H1 (cell line): Measurements from ENCODE around the gene ZNF112. TPM values are rescaled to one million over a fixed set of nuclear protein-coding genes. Genes with fewer than 3 reads are reported as not detected.

Experiments
- CTCF ChIA-PET: fragments of 300-600 bp; sonication (Branson Sonifier 250); formaldehyde crosslinking; loops from one replicate; lab custom pipeline; 2021; ENCODE audit not compliant: partially characterized antibody; lab: Charles Lee
- POLR2A ChIA-PET: fragments of 300-600 bp; sonication (Branson Sonifier 250); formaldehyde crosslinking; loops from one replicate; lab custom pipeline; 2021; ENCODE audit warnings: inconsistent platforms; ENCODE audit not compliant: partially characterized antibody; lab: Charles Lee
- DNase-seq, 2 experiments: peaks; one replicate each; pipeline versions ENCODE4 v3.0.0 to v3.0.0-alpha.2; 2010 to 2022; ENCODE audit warnings: low spot score in 2 of 2, low read depth in 1 of 2, mixed read lengths in 1 of 2
- FAIRE-seq: peaks from 2 replicates; lab custom pipeline; 2011; peaks lifted over from hg19 to GRCh38; lab: Jason Lieb, UNC
- H2AFZ ChIP-seq: 2 replicates; pipeline ENCODE4 v1.8.1; 2012; ENCODE audit warnings: low read length, inconsistent platforms
- H2AK5ac ChIP-seq: 2 replicates; pipeline ENCODE4 v1.6.1; 2013; ENCODE audit warnings: low read depth, low read length
- H2BK120ac ChIP-seq: replicated peaks from 2 replicates; pipeline ENCODE3; 2013; ENCODE audit warnings: low read depth, low read length, inconsistent platforms
- H2BK12ac ChIP-seq: 2 replicates; pipeline ENCODE4 v1.6.1; 2013; ENCODE audit warnings: low read depth, low read length
- H2BK15ac ChIP-seq: 2 replicates; pipeline ENCODE4 v1.6.1; 2013; ENCODE audit warnings: low read length
- H2BK20ac ChIP-seq: 2 replicates; pipeline ENCODE4 v1.6.1; 2013; ENCODE audit warnings: low read length
- H2BK5ac ChIP-seq: 2 replicates; pipeline ENCODE4 v1.6.1; 2013; ENCODE audit warnings: low read depth, low read length
- H3K14ac ChIP-seq: 2 replicates; pipeline ENCODE4 v1.6.1; 2013; ENCODE audit warnings: inconsistent platforms; ENCODE audit not compliant: insufficient read length
- H3K18ac ChIP-seq: 2 replicates; pipeline ENCODE4 v1.6.1; 2013; ENCODE audit warnings: low read length; ENCODE audit errors: extremely low read depth
- H3K23ac ChIP-seq: 2 replicates; pipeline ENCODE4 v1.6.1; 2013; ENCODE audit warnings: inconsistent platforms; ENCODE audit not compliant: insufficient read length
- H3K23me2 ChIP-seq: 2 replicates; pipeline ENCODE4 v1.6.1; 2013; ENCODE audit warnings: low read depth, low read length
- H3K27ac ChIP-seq: 2 replicates; pipeline ENCODE4 v1.6.1; 2011; ENCODE audit warnings: low read depth, low read length, inconsistent platforms
- H3K27me3 ChIP-seq, 4 experiments: replicated peaks in 1 of 4; 1 replicate in 1 of 4; 2 replicates in 3 of 4; pipeline versions ENCODE4 v1.6.1 to v1.8.1; 2011 to 2013; ENCODE audit warnings: low read length in 3 of 4, mild to moderate bottlenecking in 3 of 4, inconsistent platforms in 2 of 4, mixed read lengths in 2 of 4, moderate library complexity in 1 of 4; ENCODE audit not compliant: control insufficient read depth in 3 of 4, insufficient read depth in 3 of 4; ENCODE audit errors: extremely low read depth in 1 of 4
- H3K36me3 ChIP-seq, 4 experiments: 2 replicates each; pipeline versions ENCODE4 v1.6.1 to v1.8.1; 2011 to 2013; ENCODE audit warnings: mild to moderate bottlenecking in 4 of 4, low read length in 3 of 4, moderate library complexity in 2 of 4, control low read depth in 1 of 4, inconsistent platforms in 1 of 4; ENCODE audit not compliant: insufficient read depth in 4 of 4, control insufficient read depth in 2 of 4
- H3K4ac ChIP-seq: replicated peaks from 2 replicates; pipeline ENCODE3; 2013; ENCODE audit warnings: low read length, low read depth, mixed read lengths, inconsistent platforms; ENCODE audit not compliant: insufficient read length
- H3K4me1 ChIP-seq, 4 experiments: replicated peaks in 1 of 4; 1 replicate in 1 of 4; 2 replicates in 3 of 4; pipeline versions ENCODE4 v1.6.1 to v1.8.1; 2011 to 2013; ENCODE audit warnings: low read length in 3 of 4, inconsistent platforms in 2 of 4, mixed read lengths in 1 of 4; ENCODE audit not compliant: insufficient read depth in 4 of 4, control insufficient read depth in 3 of 4
- H3K4me2 ChIP-seq, 2 experiments: 2 replicates each; pipeline versions ENCODE4 v1.6.1 to v1.8.1; 2011 to 2013; ENCODE audit warnings: low read depth in 2 of 2, low read length in 2 of 2, control low read depth in 1 of 2, inconsistent platforms in 1 of 2, mild to moderate bottlenecking in 1 of 2; ENCODE audit not compliant: insufficient read depth in 1 of 2
- H3K4me3 ChIP-seq, 4 experiments: fragments of 200-600, 300-600 bp in 1 of 4; sonication (generic), shearing (Covaris generic), sonication (Bioruptor Twin) in 1 of 4; 2 replicates each; pipeline versions ENCODE4 v1.5.1 to v1.8.1; 2011 to 2016; ENCODE audit warnings: low read length in 4 of 4, low read depth in 3 of 4, control low read depth in 2 of 4, inconsistent platforms in 2 of 4, mild to moderate bottlenecking in 2 of 4, mixed read lengths in 1 of 4, moderate library complexity in 1 of 4; ENCODE audit not compliant: insufficient read depth in 2 of 4; ENCODE audit errors: extremely low read depth in 1 of 4
- H3K56ac ChIP-seq: replicated peaks from 2 replicates; pipeline ENCODE3; 2013; ENCODE audit warnings: low read depth, mild to moderate bottlenecking, mixed read lengths, low read length, inconsistent platforms; ENCODE audit not compliant: insufficient read length
- H3K79me1 ChIP-seq: 2 replicates; pipeline ENCODE4 v1.6.1; 2013; ENCODE audit warnings: low read depth, low read length, control low read depth
- H3K79me2 ChIP-seq, 2 experiments: 2 replicates each; pipeline versions ENCODE4 v1.6.1 to v1.8.1; 2012 to 2013; ENCODE audit warnings: low read length in 2 of 2, mild to moderate bottlenecking in 2 of 2, inconsistent platforms in 1 of 2; ENCODE audit not compliant: insufficient read depth in 2 of 2, control insufficient read depth in 1 of 2
- H3K9ac ChIP-seq, 4 experiments: replicated peaks in 1 of 4; 1 replicate in 1 of 4; 2 replicates in 3 of 4; pipeline versions ENCODE4 v1.6.1 to v1.8.1; 2011 to 2013; ENCODE audit warnings: low read depth in 3 of 4, low read length in 3 of 4, control low read depth in 2 of 4, mild to moderate bottlenecking in 2 of 4, moderate library complexity in 2 of 4, inconsistent platforms in 1 of 4; ENCODE audit errors: extremely low read depth in 1 of 4
- H3K9me3 ChIP-seq, 2 experiments: 2 replicates each; pipeline versions ENCODE4 v1.6.1 to v1.8.1; 2012 to 2013; ENCODE audit warnings: mild to moderate bottlenecking in 2 of 2, moderate library complexity in 2 of 2, control low read depth in 1 of 2, inconsistent platforms in 1 of 2, low read depth in 1 of 2, low read length in 1 of 2, mixed read lengths in 1 of 2; ENCODE audit not compliant: insufficient read depth in 2 of 2
- H4K20me1 ChIP-seq, 2 experiments: replicated peaks in 1 of 2; 2 replicates each; pipeline versions ENCODE3 to v1.8.1; 2011 to 2013; ENCODE audit warnings: inconsistent platforms in 2 of 2, low read length in 2 of 2, mild to moderate bottlenecking in 1 of 2; ENCODE audit not compliant: insufficient read depth in 2 of 2, control insufficient read depth in 1 of 2
- H4K5ac ChIP-seq: 2 replicates; pipeline ENCODE4 v1.6.1; 2013; ENCODE audit warnings: low read length, low read depth, mixed read lengths, inconsistent platforms; ENCODE audit not compliant: insufficient read length
- H4K8ac ChIP-seq: 2 replicates; pipeline ENCODE4 v1.8.0; 2013; ENCODE audit warnings: mild to moderate bottlenecking, moderate library complexity, low read length, inconsistent platforms; ENCODE audit not compliant: insufficient read depth; ENCODE audit errors: extremely low read depth
- H4K91ac ChIP-seq: replicated peaks from 2 replicates; pipeline ENCODE3; 2013; ENCODE audit warnings: low read length, mixed read lengths, inconsistent platforms; ENCODE audit not compliant: insufficient read length
- BRCA1 ChIP-seq: IDR thresholded peaks from 2 replicates; pipeline ENCODE4 v1.6.1; 2012; ENCODE audit warnings: low read depth, low read length, improper control_type of control experiment
- CHD2 ChIP-seq: IDR thresholded peaks from 2 replicates; pipeline ENCODE4 v1.6.1; 2012; ENCODE audit warnings: low read length, improper control_type of control experiment
- EP300 ChIP-seq, 2 experiments: IDR thresholded peaks; 1 replicate in 1 of 2; 2 replicates in 1 of 2; pipeline ENCODE4 v1.6.1; 2011 to 2012; ENCODE audit warnings: low read depth in 2 of 2, low read length in 2 of 2, mild to moderate bottlenecking in 2 of 2, borderline replicate concordance in 1 of 2, inconsistent platforms in 1 of 2, moderate library complexity in 1 of 2
- FOSL1 ChIP-seq: IDR thresholded peaks from 2 replicates; pipeline ENCODE4 v1.6.1; 2011; ENCODE audit warnings: mild to moderate bottlenecking, low read depth, low read length, moderate library complexity; ENCODE audit not compliant: insufficient read depth
- GTF2F1 ChIP-seq: IDR thresholded peaks from 2 replicates; pipeline ENCODE4 v1.6.1; 2012; ENCODE audit warnings: low read depth, low read length, improper control_type of control experiment, borderline replicate concordance
- MAFK ChIP-seq: IDR thresholded peaks from 2 replicates; pipeline ENCODE4 v1.6.1; 2012; ENCODE audit warnings: low read depth, mild to moderate bottlenecking, improper control_type of control experiment, low read length
- NANOG ChIP-seq: IDR thresholded peaks from 2 replicates; pipeline ENCODE4 v1.6.1; 2011; ENCODE audit warnings: low read length, low read depth, mild to moderate bottlenecking, inconsistent platforms; ENCODE audit not compliant: insufficient read depth, poor library complexity, severe bottlenecking
- NRF1 ChIP-seq: IDR thresholded peaks from 2 replicates; pipeline ENCODE4 v1.6.1; 2011; ENCODE audit warnings: mild to moderate bottlenecking, low read depth, low read length, improper control_type of control experiment
- POLR2AphosphoS5 ChIP-seq: IDR thresholded peaks from 2 replicates; pipeline ENCODE4 v1.6.1; 2011; ENCODE audit warnings: low read depth, low read length
- SIRT6 ChIP-seq: IDR thresholded peaks from one replicate; pipeline ENCODE4 v1.7.1; 2012; ENCODE audit warnings: low read length, inconsistent platforms
- TEAD4 ChIP-seq: IDR thresholded peaks from 2 replicates; pipeline ENCODE4 v1.6.1; 2012; ENCODE audit warnings: low read depth, low read length, inconsistent platforms, mixed read lengths
- WGBS, 2 experiments: shearing (Covaris generic) in 1 of 2; methylation state at CpG; one replicate each; pipeline versions ENCODE4 v1.1.6 to v1.1.7; 2013 to 2015; ENCODE audit warnings: low lambda C conversion rate in 2 of 2, mixed read lengths in 2 of 2, inconsistent platforms in 1 of 2, low coverage in 1 of 2, missing lambda C conversion rate in 1 of 2; ENCODE audit not compliant: insufficient replicate concordance in 2 of 2, insufficient coverage in 1 of 2, insufficient read length in 1 of 2; ENCODE audit errors: extremely low coverage in 1 of 2, missing lambda C conversion rate in 1 of 2; 5-methylcytosine and 5-hydroxymethylcytosine counted together
- polyA plus RNA-seq, 7 experiments: library from polyadenylated mRNA; depleted of rRNA in 3 of 7; stranded (reverse) in 5 of 7; unstranded in 2 of 7; fragments of >200 nt in 5 of 7; fragments of 200-250 nt in 2 of 7; gene quantifications; 1 replicate in 5 of 7; 2 replicates in 1 of 7; 4 replicates in 1 of 7; pipeline versions ENCODE4 v1.2.1 to v1.2.3, GENCODE V29; 2011 to 2013; ENCODE audit warnings: missing spikeins in 2 of 7, mixed read lengths in 2 of 7
- total RNA-seq: library from RNA; stranded (reverse); fragmentation: NEBNext Ultra II Directional; extraction: Animal tissue kit (Norgen Biotek cat#: 25700); gene quantifications from 2 replicates; pipeline ENCODE4 v1.2.1, GENCODE V29; 2021
- TF ChIP-seq, protein P1 (sequence below), 3 experiments: IDR thresholded peaks; 1 replicate in 2 of 3; 2 replicates in 1 of 3; pipeline versions ENCODE4 v1.5.1 to v1.6.1; 2011; ENCODE audit warnings: low read length in 3 of 3, mild to moderate bottlenecking in 3 of 3, inconsistent platforms in 2 of 3, low read depth in 1 of 3, moderate library complexity in 1 of 3; ENCODE audit not compliant: insufficient read depth in 1 of 3; ENCODE audit errors: control extremely low read depth in 1 of 3

ZNF112 gene
- total and polyA plus RNA-seq, 2 of the 8 experiments (the other 6 are each of a cell fraction or from before 2014, with no cell fraction given): 0.70 to 2.8 TPM

DNA sequence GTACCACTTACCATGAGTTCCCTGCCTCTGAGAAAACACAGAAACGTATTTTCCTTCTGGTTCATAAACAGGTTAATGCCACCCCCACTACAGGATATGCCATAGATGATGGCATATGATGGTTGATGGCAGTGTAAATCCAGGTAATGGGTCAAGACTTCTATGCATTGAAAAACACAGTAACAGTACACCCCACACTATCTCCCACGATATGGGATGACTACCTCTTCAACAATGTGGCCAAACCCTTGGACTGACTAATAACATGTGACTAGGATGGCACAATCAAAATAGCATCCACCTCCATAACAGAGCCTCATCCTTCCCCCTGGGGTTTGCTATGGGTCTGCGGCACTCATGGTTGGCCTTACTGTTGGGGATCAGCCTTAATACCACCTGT lies 73.6 kb downstream of the ZNF112 start:
- no peak for DNase-seq
- Histone ChIP-seq H3K14ac (no peak overlapping the region), H3K9ac (no peak overlapping the region), H3K56ac (no peak overlapping the region), H3K79me1 (no peaks in the 10 kb centered on the region), H2BK12ac (no peak overlapping the region), H4K91ac (no peak overlapping the region), H3K79me2 (no peaks in the 10 kb centered on the region), H2BK5ac (no peak overlapping the region), H4K20me1 (no peaks in the 10 kb centered on the region), H3K23me2 (no peaks in the 10 kb centered on the region), H3K9me3 (peaks cover 19 to 22% of the 10 kb centered on the region in 2 experiments; a peak in 3 of 4 replicates), H3K4me3 (no peak overlapping the region), H3K4ac (no peak overlapping the region), H3K4me2 (no peak overlapping the region), H3K4me1 (no peaks in the 10 kb centered on the region), H3K27me3 (peaks cover 0 to 1% (median 0%) of the 10 kb centered on the region in 4 experiments; a peak in 1 of 7 replicates), H2BK20ac (no peak overlapping the region), H2BK15ac (no peak overlapping the region), H4K8ac (no peak overlapping the region), H2AK5ac (no peak overlapping the region), H3K36me3 (peaks cover 0 to 10% (median 6%) of the 10 kb centered on the region in 4 experiments; a peak in 5 of 8 replicates), H3K18ac (no peak overlapping the region), H4K5ac (no peak overlapping the region), H2AFZ (no peak overlapping the region), H3K23ac (no peak overlapping the region), H2BK120ac (no peak overlapping the region), H3K27ac (no peak overlapping the region)
- WGBS, 2 experiments: 91% methylated on average over 3 of the region's 3 CpGs; no CpG with 5 or more reads in 1 of the 2 experiments
- FAIRE-seq: no peak
- ChIA-PET CTCF (interaction anchor here (1.0 kb wide), 1 partner anchor 10 kb away, joined by 3 read pairs; no protein-coding TSS in a partner anchor), POLR2A (no interaction called here)
- no peak for TF ChIP-seq BRCA1
- TF ChIP-seq NRF1: no peak
- no peak for TF ChIP-seq GTF2F1
- TF ChIP-seq, protein P1, sequence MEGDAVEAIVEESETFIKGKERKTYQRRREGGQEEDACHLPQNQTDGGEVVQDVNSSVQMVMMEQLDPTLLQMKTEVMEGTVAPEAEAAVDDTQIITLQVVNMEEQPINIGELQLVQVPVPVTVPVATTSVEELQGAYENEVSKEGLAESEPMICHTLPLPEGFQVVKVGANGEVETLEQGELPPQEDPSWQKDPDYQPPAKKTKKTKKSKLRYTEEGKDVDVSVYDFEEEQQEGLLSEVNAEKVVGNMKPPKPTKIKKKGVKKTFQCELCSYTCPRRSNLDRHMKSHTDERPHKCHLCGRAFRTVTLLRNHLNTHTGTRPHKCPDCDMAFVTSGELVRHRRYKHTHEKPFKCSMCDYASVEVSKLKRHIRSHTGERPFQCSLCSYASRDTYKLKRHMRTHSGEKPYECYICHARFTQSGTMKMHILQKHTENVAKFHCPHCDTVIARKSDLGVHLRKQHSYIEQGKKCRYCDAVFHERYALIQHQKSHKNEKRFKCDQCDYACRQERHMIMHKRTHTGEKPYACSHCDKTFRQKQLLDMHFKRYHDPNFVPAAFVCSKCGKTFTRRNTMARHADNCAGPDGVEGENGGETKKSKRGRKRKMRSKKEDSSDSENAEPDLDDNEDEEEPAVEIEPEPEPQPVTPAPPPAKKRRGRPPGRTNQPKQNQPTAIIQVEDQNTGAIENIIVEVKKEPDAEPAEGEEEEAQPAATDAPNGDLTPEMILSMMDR (IDR thresholded peaks at IDR 0.05; ENCODE audit: control extremely low read depth in 1 of 3, insufficient read depth in 1 of 3, low read depth in 1 of 3, low read length in 3 of 3): no peak
- no peak for TF ChIP-seq FOSL1
- no peak for TF ChIP-seq CHD2
- no peak for TF ChIP-seq MAFK
- TF ChIP-seq TEAD4: no peak
- no peak for TF ChIP-seq EP300 (IDR thresholded peaks at IDR 0.05; ENCODE audit: borderline replicate concordance in 1 of 2, low read depth in 2 of 2, low read length in 2 of 2)
- TF ChIP-seq POLR2AphosphoS5: no peak
- TF ChIP-seq NANOG: no peak
- no peak for TF ChIP-seq SIRT6
